ENCODE measurements around the gene ANKMY1.

DNA sequence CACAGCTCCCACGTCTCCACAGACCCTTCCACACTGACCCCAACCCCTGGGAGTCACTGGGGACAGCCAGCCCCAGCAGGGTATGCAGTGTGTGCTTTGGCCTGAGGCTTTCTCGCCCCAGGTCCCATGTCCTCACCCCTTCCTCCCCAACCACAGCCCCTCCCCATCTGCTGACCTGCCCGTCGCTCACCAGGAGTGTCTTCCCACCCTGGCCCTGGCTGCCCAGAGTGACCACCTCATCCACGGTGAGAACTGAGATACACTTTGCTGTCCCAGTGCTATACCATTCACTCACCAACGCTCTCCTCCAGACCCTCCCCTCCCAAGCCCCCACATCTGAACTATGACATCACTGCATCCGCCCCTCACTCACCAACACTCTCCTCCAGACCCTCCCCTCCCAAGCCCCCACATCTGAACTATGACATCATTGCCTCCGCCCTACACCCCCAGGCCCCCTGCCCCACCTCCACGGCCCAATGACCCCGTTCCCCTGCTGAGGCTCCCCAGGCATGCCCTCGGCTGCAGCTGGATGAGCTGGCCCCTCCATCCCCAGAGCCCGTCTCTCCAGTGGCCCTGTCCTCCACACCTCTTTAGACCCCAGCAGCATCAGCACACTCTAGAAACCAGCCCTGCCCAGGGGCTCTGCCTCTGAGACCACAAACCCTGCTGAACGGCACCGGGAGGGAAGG, 55.2 kb downstream of the ANKMY1 start:
- TF ChIP-seq, protein P1, sequence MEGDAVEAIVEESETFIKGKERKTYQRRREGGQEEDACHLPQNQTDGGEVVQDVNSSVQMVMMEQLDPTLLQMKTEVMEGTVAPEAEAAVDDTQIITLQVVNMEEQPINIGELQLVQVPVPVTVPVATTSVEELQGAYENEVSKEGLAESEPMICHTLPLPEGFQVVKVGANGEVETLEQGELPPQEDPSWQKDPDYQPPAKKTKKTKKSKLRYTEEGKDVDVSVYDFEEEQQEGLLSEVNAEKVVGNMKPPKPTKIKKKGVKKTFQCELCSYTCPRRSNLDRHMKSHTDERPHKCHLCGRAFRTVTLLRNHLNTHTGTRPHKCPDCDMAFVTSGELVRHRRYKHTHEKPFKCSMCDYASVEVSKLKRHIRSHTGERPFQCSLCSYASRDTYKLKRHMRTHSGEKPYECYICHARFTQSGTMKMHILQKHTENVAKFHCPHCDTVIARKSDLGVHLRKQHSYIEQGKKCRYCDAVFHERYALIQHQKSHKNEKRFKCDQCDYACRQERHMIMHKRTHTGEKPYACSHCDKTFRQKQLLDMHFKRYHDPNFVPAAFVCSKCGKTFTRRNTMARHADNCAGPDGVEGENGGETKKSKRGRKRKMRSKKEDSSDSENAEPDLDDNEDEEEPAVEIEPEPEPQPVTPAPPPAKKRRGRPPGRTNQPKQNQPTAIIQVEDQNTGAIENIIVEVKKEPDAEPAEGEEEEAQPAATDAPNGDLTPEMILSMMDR (IDR thresholded peaks at IDR 0.05; ENCODE audit: low read depth, low read length): no peak
- TF ChIP-seq EZH2phosphoT487 (IDR thresholded peaks at IDR 0.05; ENCODE audit: low read depth): no peak

Data from OCI-LY3 (cell line).